Effector CD8-positive, alpha-beta T cell (primary cell): ENCODE data around the gene PHETA1.

Experiments
- DNase-seq: peaks from one replicate; lab custom pipeline; 2025; lab: John Stamatoyannopoulos, UW

The PHETA1 gene

DNA sequence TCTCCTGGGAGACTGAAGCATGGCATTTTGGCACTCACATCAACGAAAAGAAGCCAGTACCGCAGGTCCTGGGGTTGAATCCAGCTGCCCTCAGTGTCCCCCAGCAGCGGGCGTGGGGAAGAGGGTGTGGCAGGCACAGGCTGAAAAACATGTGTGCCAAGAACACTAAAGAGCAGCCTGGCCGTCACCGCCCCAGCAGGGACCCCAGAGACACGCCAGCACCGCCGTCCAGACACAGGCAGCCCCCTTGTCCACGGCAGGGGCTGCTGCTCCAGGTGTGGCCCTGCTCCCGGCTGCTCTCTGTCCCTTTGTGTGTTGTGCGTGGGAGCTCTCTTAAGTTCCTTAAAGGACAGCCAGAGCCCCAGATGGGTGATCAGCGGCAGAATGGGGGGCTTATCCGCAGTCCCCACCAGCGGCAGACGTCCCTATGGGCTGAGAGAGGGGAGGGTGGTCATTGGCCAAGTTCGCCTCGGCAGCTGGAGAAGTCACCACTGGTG lies 556 bp downstream of the PHETA1 start:
- no peak for DNase-seq

DNA sequence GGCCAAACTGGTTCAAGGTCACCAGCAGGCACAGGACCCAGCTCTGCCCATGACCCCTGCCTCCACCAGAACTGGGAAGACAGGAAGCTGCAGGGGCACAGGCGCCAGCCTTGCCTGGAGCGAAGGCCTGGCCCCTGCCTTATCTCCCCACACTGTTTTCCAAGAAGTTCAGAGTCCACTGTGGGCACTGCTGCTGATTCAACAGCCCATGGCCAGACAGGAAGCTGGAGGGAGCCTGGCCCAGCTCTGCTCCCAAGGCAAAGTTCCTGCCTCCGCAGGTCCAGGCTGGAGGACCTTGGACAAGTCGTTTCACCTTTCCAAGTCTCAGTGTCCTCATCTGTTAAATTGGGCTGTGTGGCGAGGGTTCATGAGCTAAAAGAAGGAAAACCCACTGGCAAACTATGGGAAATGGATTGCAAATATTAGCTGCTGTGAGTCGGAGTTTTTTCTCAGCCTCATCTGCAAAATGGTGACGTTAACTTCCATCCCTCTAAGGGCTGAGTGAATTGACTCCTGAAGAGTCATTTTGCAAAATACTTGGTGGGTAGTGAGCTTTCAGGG lies 1.2 kb downstream of the PHETA1 start:
- no peak for DNase-seq

DNA sequence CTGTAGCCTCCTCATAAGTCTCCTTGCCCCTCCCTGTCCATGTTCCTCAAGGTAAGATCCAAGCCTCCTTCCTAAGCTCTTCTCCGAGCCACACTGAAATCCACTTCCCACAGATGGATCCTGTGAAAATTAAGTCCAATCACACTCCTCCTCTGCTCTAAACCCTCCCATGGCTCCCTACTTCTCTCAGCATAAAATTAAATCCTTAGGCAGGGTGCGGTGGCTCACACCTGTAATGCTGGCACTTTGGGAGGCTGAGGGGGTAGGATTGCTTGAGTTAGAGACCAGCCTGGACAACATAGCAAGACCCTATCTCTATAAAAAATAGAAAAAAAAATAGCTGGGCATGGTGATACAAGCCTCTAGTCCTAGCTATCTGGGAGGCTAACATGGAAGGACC lies 2.3 kb downstream of the PHETA1 start:
- DNase-seq = no peak

DNA sequence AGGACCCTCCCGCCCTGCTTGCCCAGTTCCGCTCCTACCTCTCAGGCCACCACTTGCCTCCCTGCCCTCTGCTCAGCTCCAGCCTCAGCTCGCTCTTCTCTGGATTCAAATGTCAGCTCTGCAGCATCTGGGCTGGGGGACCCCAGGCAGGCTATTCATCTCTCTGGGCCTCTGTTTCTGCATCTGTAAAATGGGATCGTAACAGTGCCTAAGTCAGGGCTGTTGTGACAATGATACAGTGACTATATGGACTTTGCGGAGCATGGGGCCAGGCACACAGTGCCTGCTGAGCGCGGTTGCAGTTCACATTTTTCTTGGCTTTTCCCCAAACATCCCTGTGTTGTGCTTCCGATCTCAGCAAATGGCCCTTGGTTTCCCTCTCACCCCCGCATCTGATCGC lies 2.8 kb downstream of the PHETA1 start:
- DNase-seq = no peak

DNA sequence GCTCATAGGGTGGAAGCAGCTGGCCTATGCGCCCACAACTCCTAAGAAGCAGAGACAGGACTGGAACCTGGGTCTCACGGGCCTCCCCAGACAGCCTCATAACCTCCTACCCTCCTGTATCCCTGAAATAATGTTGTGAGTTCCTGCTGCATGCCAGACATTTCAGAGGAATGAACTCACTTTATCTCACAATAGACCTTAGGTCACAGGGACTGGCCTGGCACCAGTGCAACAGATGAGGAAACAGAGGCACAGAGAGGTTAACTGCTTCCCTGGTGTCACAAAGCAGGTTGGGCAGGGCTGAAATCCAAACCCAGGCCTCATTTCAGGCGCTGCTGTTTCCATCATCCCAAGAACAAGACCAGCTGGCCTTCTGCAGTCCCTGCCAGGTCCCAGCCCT lies 5.3 kb downstream of the PHETA1 start:
- DNase-seq = no peak

DNA sequence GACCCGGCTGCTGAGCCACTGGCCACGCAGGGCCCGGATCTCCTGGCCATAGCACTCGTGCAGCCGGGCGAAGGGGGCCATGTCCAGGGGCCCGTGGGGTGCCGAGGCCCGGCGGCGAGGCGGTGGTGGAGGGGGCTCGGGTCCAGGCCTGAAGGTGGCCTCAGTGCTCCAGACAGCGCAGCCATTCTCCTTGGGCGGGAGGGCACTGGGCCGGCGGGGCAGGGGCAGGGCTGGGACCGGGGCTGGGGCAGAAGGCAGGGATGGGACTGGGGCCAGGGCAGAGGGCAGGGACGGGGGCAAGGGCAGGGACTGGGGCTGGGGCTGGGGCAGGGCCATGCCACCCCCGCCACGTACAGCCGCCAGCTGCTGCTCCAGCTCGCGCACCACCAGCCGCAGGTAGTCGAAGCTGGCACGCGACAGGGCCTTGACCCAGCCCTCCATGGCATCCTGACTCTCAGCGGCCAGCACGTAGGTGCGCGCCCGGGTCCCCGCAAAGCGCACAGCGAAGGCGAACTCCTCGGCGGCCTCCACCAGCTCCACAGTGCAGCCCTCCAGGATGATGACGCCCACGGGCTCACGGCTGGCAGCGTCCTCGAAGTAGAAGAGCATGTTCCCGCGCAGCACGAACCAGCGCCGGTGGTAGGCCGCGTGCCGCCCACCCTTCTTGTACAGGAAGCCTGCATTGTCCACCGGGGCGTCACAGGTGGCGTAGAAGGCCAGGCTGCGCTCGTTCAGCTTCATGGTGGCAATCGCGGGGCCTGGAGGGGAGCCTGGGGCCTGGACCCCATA lies 6.0 kb downstream of the PHETA1 start:
- no peak for DNase-seq

DNA sequence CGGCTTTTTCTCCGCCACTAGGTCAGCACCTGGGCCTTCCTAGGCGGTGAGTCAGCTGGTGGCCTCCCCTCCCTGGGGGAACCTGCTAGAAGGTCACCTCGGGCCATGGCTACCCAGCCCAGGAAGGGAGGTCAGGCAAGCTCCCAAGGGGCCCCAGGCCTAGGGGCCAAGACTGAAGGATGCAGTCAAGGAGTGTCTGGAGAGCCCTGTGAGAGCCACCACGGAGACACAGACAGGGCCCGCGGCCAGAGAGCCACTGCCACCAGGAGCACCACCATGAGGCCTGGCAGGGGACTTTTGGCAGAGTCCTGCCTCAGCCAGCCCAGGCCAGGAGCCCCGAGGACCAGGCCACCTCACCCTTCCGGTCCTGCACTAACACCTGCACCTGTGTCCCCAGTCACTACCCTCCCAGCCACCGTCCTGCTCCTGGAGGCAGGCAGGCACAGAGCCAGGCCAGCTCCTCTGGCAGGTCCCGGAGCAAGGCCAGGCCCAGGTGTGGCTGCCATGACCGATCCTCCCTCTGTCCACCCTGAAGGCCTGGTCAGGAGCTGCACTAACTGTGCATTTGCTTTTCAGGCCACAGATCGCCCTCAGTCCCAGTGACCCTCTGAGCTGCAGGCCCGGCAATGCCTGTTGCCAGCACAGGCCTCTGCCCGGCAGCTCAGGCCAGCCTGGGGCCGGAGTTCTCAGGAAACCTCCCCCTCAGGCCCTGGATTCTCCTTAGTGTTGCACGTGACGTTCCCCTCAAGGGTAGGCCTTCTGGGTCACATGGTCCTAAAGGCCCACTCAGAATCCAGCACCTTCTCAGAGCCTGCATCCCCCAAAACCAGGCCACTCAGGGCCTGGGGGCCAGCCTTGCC lies 6.9 kb downstream of the PHETA1 start:
- DNase-seq = no peak

DNA sequence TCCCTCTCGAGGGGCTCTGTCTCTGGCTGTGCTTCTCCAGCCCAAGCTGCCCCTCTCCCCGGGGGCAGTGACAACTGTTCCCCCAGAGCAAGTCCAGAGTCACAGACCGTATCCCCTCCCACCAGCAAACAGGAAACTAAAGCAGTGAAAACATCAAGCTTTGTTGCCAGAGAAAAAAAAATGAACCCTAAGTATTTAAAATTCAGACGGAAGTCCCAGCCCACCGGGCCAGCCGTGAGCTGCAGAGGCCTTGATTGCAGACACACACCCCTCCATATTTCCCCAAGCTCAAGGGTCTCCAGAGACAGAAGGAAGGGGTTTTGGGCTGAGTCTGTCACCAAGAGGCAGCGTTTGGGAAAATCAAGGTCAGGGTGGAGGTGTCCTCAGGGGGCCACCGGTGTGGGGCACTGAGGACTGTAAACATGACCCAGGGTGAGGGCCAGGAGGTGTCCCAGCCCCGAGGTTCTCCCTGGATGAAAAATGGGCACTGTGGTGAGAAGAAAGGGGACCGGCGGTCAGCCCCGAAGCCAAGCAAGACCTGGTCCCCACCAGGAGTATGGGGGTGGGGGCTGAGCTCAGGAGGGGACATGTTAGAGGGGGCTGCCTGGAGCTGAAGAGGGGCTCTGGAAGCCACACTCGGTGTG lies 7.7 kb downstream of the PHETA1 start:
- no peak for DNase-seq

DNA sequence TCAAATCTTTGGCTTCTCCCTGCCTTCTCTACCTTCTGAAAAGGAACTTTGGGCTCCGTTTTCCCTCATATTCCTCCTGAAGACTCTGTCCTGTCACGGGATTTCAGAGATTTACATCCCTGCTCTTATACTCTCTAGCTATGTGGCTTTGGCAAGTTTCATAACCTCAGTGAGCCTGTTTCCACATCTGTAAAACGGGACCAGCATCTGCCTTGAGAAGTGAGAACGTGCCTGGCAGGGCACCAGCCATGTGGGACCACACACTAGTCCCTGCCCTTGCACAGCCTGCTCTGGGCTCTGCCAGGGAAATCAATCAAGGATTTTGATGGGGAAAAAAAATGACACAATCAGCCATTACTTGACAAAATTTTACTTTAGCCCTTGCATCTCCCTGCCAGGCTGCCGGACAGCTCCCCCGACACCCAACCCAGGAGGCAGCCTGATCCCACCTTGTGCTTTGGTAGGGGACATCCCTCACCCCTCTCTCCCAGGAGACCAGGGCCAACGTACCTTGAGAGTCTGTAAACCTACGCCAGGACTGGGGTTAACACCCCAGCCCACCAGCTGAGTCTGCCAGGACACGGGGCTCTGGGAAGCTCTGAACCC lies 8.5 kb downstream of the PHETA1 start:
- DNase-seq = no peak

DNA sequence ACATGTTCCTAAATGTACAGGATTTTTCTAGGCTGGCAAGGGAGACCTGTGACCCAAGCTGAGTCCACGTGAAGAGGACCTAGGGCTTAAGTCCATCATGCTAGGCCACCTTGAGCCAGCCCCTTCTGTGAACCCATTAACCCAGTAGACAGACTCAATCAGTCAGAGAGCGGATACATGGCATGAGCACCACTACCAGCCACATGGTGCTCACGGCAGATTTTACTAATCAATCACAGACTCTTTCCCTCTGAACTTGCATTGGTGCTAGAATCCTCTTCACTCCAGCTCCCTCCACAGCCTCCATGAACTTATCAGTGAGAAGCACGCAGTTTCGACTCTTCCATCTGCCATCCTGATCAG lies 9.0 kb downstream of the PHETA1 start:
- DNase-seq = no peak

DNA sequence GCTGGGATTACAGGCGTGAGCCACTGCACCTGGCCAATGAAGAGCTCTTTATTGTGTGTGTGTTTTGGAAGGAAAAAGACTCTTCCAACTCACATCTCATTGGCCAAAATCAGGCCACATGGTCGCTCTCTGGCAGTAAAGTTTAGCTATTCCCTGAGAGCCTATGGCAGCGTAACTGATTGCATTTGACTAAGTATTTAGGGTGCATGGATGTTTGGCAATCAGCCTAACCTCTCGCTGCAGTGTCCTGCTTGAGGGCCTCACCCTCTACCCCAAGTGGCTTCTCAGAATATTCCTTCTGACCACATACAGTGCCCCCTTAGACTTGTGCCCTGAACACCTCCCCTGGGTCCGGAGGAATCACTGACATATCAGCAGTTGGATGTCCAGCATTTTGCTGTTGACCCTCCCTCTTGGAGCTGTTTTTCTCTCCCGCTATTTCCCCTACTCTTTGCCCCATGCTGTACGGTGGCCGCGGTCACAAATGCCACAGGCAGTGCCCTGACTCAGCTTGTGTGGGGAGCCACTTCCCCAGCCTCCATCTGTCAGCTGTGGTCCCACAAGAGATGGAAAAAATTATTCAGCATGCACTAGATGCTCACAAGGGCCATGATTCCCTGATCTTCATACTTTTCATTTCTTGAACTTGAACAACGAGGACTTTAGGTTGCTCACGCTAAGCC lies 9.5 kb downstream of the PHETA1 start:
- no peak for DNase-seq

DNA sequence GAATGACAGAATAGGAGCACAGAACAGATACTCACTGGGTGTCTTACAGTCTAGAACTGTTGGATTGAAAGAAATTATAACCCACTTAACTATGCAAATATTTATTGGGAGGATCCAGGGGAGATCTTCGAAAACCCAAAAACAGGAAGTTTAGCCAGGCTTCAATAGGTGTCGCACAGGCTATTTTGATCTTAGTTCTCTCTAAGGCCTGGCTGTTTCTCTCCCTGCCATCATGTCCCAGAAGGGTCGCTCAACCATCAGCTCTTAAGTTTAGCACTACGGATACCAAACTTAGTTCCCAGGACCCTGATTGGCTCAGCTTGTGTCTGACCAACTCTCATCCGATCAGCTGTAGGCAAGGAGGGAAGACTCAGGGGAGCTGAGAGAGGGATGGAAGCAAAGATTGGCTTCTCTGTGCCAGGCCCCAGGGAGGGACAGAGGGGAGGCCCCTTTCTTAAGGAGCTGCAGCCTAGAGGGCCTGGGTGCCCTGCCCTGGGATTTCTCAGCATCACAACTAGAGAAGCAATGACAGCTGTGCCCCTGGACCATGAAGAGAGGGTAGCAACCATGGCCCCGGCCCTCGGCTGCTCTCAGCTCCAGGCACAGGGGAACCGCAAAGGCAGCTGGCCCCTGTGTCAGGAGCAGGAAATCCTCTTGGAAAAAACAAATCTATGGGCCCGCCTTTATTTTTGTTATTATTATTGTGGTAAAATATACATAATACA lies 13.5 kb downstream of the PHETA1 start:
- DNase-seq = no peak

DNA sequence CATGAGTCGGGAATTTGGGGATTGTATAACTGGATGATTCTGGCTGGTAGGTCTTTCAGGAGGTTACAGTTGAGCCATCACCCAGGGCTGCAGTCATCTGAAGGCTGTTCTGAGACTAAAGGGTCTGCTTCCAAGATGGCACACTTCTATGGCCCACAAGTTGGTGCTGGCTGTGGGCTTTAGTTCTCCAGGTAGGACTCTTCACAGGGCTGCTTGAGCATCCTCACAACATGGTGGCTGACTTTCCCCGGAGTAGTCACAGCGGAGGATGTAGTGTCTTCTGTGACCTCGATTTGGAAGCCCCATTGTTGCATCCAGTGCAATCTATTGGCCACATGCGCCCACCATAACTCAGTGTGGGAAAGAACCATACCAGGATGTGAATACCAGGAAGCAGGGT lies 14.4 kb downstream of the PHETA1 start:
- DNase-seq = no peak

DNA sequence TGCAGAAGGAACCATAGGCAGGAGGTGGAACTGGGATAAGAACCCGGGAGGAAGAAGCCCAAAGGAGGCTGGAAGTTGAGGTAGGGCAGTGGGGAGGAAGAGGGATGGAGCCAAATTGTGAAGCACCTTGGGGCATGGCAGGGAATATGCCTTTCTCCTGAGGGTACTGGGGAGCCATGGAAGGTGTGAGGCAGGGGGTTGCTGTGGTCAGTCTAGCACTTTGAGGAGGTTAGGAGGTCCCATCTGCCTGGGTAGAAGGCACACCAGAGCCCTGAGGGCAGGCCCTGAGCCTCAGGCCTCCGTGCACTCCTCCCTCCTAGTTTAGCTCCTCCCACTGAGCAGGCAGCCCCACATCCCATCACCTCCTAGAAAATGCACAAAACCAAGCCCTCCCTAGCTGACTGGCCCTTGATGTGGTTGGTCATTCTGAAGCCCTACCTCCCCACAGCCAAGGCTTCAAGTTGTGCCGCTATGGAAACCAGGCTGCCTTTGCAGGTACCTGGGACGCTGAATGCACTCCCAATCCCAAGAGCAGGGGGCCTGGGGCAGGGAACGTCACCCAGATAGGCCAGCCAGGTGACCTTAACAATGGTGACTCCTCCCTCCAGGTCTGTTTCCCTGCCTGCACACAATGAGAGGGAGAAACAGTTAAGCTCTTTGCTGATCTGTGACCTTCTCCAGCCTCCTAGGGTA lies 15.1 kb downstream of the PHETA1 start:
- DNase-seq = no peak

DNA sequence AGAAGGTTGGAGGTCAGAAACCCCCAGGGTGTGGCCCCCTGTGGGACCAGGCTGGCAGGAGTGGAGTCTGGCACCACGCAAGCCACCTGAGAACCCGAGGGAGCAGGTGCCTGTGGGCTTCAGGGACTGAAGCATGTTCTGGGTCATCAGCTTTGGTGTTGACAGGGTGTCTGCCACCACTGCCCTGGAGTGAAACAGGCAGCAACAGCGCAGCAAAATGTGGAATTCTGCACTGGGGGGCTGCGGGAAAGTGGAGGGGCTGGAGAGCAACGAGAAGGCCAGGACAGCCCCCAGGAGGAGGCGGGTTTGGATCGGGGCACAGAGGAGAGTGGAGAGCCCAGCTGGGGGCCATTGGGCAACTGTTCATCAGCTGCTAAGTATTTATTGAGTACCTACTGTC lies 15.9 kb downstream of the PHETA1 start:
- no peak for DNase-seq

DNA sequence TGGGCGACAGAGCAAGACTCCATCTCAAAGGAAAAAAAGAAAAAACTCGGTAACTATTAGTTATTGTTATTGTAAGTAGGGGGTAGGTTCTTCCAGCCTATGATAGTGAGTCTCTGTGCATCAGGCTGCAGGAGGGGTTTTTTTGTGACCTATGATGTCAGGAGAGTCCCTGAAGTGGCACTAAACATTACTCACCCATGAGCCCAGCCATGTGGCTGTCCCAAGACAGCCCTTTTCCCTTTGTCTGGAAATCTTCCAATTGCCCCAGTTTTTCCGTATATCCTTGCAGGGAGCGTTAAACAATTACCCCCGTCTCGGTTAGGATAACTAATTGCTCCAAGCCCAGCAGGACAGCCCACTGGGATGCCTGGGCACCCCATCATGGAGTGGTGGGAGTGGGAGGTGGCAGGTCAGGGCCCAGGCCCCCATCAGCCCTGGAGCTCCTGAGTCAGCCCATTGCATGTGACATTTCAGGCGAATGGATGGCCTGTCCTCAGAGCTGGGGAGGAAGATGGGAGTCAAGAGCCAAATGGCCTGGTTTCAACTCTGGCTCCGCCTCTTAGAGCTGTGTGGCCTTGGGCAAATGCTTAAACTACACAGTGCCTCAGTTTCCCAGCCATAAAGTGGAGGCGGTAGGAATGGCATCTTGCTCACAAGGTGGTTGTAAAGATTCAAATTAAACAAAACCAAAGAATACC lies 16.4 kb downstream of the PHETA1 start:
- no peak for DNase-seq

DNA sequence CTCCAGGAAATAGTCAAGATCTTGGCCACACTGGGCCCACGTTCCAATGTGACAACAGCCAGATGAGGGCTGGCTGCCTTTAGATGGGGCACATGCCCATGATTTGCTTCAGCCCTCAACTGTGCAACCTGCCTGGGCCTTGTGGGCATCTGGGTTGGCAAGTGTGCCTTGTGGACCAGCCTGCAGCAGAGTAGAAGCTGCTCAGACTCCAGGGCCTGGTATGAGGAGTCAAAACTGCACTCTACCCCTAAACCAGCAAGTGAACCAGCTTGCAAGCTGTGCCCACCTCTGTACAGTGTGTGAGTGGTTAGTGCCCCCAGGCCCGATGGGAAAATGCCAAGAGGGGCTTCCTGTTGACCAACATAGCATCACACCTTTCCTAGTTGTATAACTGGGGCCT lies 17.9 kb downstream of the PHETA1 start:
- no peak for DNase-seq

DNA sequence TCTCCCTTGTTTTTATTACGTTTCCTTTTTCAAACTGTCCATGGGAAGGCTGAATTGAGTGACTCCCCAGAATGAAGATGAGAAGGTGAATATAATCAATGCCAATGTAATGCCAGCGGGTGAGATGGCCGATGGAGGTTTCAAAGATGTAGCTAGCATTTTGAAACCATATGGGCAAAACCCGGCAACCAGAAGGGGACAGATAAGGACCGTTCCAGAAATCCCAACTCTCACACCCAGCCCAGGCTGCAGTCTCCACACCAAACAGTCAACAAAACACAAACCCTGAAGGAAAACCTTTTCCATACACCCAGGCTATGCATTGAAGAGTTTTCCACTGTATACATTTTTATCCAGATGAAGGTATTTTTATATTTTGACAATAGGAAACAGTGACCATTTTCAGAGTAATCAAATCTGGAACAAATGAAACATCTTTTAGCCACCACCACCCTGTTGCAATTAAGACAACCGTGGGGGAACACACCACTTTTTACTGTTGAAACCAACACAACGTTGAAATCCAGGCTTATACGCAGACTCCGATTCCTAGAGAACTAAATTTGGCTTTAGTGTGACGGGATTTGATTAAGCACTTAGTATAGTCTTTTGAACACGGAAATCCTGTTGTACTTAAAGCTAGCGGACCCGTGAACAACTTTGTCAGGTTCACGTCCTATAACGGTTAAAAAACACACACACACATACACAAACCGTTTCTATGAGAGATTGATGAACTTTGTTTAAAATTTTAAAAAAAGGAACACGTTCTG lies 19.0 kb downstream of the PHETA1 start:
- DNase-seq = no peak
